Measurements from ENCODE around the gene PDP2.

- no peak for TF ChIP-seq CTCF (IDR thresholded peaks at IDR 0.05; ENCODE audit: low read length)
- TF ChIP-seq EZH2 (IDR thresholded peaks at IDR 0.05; ENCODE audit: borderline replicate concordance, low read length) = no peak
Measured at GRCh38 chr16:66902648-66903543, 22.6 kb downstream of the PDP2 start.

All from OCI-LY1 (cell line).